Skeletal muscle tissue (tissue), 4 donors: ENCODE results near the gene NAIF1. TPM values are rescaled to one million over a fixed set of nuclear protein-coding genes. Genes with fewer than 3 reads are reported as not detected.

Source experiments
- H3K27ac ChIP-seq: one replicate; pipeline ENCODE4 v1.7.0; 2013; ENCODE audit warnings: mild to moderate bottlenecking, low read depth, low read length, inconsistent platforms
- H3K27me3 ChIP-seq, 3 donors: one replicate each; pipeline ENCODE4 v1.7.0; 2013; ENCODE audit warnings: low read length in 3 of 3; ENCODE audit not compliant: control insufficient read depth in 3 of 3, insufficient read depth in 3 of 3
- H3K36me3 ChIP-seq, 3 donors: one replicate each; pipeline ENCODE4 v1.7.0; 2013; ENCODE audit warnings: low read length in 3 of 3; ENCODE audit not compliant: control insufficient read depth in 3 of 3, insufficient read depth in 3 of 3
- H3K4me1 ChIP-seq, 3 donors: one replicate each; pipeline ENCODE4 v1.7.0; 2013; ENCODE audit warnings: low read length in 3 of 3, mild to moderate bottlenecking in 3 of 3; ENCODE audit not compliant: control insufficient read depth in 3 of 3, insufficient read depth in 3 of 3
- H3K4me3 ChIP-seq, 3 donors: one replicate each; pipeline ENCODE4 v1.7.0; 2013; ENCODE audit warnings: low read length in 3 of 3
- H3K9ac ChIP-seq, 3 donors: one replicate each; pipeline ENCODE4 v1.7.0; 2013; ENCODE audit warnings: low read length in 3 of 3, mild to moderate bottlenecking in 3 of 3, moderate library complexity in 2 of 3, low read depth in 1 of 3
- H3K9me3 ChIP-seq, 3 donors: one replicate each; pipeline ENCODE4 v1.7.0; 2013; ENCODE audit warnings: low read length in 3 of 3; ENCODE audit not compliant: control insufficient read depth in 3 of 3
- total RNA-seq: library from RNA; depleted of rRNA; stranded (reverse); fragments of >200 nt; gene quantifications from one replicate; pipeline ENCODE4 v1.2.3, GENCODE V29; 2014
- donor health status: Osteomylitis.

The NAIF1 gene
- total RNA-seq, 1 donor from 2014 or later: 8.9 TPM

- H3K36me3 ChIP-seq: peaks cover 0 to 28% (median 12%) of the 10 kb centered on the region in 3 donors
- peak overlapping the region; percentile 97 for H3K27ac ChIP-seq
- no peak overlapping the region for H3K4me3 ChIP-seq
- H3K27me3 ChIP-seq: no peaks in the 10 kb centered on the region
- peaks cover 77 to 84% (median 82%) of the 10 kb centered on the region in 3 donors for H3K4me1 ChIP-seq
- H3K9ac ChIP-seq: peak overlapping the region in 2 of 3 donors; percentile 95 to 100
- no peaks in the 10 kb centered on the region for H3K9me3 ChIP-seq
Measured at GRCh38 chr9:128096616-128097536, 29.8 kb upstream of the NAIF1 start.

- peak overlapping the region; percentile 52 to 69 (median 57) for H3K9ac ChIP-seq
Measured at GRCh38 chr9:128094950-128095544, 27.9 kb upstream of the NAIF1 start.

GRCh38 chr9:128094166-128094949 is 27.2 kb upstream of the NAIF1 start:
- H3K36me3 ChIP-seq: peaks cover 0 to 9% (median 0%) of the 10 kb centered on the region in 3 donors
- H3K4me3 ChIP-seq: peak overlapping the region in 2 of 3 donors; percentile 34 to 38
- no peaks in the 10 kb centered on the region for H3K27me3 ChIP-seq
- H3K9me3 ChIP-seq: no peaks in the 10 kb centered on the region
- peak overlapping the region; percentile 52 to 69 (median 57) for H3K9ac ChIP-seq
- peaks cover 63 to 70% (median 66%) of the 10 kb centered on the region in 3 donors for H3K4me1 ChIP-seq
- H3K27ac ChIP-seq: peak overlapping the region; percentile 85

More at GRCh38 chr9:128094950-128095544, 27.9 kb upstream of the NAIF1 start:
- peaks cover 0 to 14% (median 0%) of the 10 kb centered on the region in 3 donors for H3K36me3 ChIP-seq
- H3K4me3 ChIP-seq: peak overlapping the region in 1 of 3 donors; percentile 10
- no peaks in the 10 kb centered on the region for H3K9me3 ChIP-seq
- H3K27ac ChIP-seq: peak overlapping the region; percentile 85
- H3K27me3 ChIP-seq: no peaks in the 10 kb centered on the region
- H3K4me1 ChIP-seq: peaks cover 70 to 76% (median 73%) of the 10 kb centered on the region in 3 donors

GRCh38 chr9:128093011-128093410 is 25.9 kb upstream of the NAIF1 start:
- peaks cover 50 to 56% (median 56%) of the 10 kb centered on the region in 3 donors for H3K4me1 ChIP-seq

GRCh38 chr9:128092199-128092977 is 25.3 kb upstream of the NAIF1 start:
- Histone ChIP-seq H3K9me3 (no peaks in the 10 kb centered on the region), H3K27me3 (no peaks in the 10 kb centered on the region), H3K27ac (no peak overlapping the region), H3K9ac (peak overlapping the region in 2 of 3 donors; percentile 52 to 79), H3K4me3 (peak overlapping the region in 2 of 3 donors; percentile 58 to 72), H3K36me3 (no peaks in the 10 kb centered on the region), H3K4me1 (peaks cover 44 to 50% (median 49%) of the 10 kb centered on the region in 3 donors)

More at GRCh38 chr9:128093011-128093410, 25.9 kb upstream of the NAIF1 start:
- Histone ChIP-seq H3K9ac (peak overlapping the region in 2 of 3 donors; percentile 9 to 52), H3K36me3 (no peaks in the 10 kb centered on the region), H3K27ac (peak overlapping the region; percentile 85), H3K4me3 (no peak overlapping the region), H3K9me3 (no peaks in the 10 kb centered on the region), H3K27me3 (no peaks in the 10 kb centered on the region)

- peak overlapping the region in 2 of 3 donors; percentile 52 to 79 for H3K9ac ChIP-seq
- H3K27ac ChIP-seq: no peak overlapping the region
- H3K4me3 ChIP-seq: peak overlapping the region; percentile 38 to 72 (median 58)
Measured at GRCh38 chr9:128091571-128091970, 24.5 kb upstream of the NAIF1 start.

GRCh38 chr9:128091144-128091543 is 24.0 kb upstream of the NAIF1 start:
- peak overlapping the region; percentile 38 to 72 (median 58) for H3K4me3 ChIP-seq
- no peak overlapping the region for H3K27ac ChIP-seq
- peak overlapping the region in 1 of 3 donors; percentile 81 for H3K9ac ChIP-seq
- H3K4me1 ChIP-seq: peaks cover 36 to 45% (median 43%) of the 10 kb centered on the region in 3 donors
- H3K9me3 ChIP-seq: no peaks in the 10 kb centered on the region
- H3K27me3 ChIP-seq: no peaks in the 10 kb centered on the region
- H3K36me3 ChIP-seq: no peaks in the 10 kb centered on the region

More at GRCh38 chr9:128091571-128091970, 24.5 kb upstream of the NAIF1 start:
- H3K27me3 ChIP-seq: no peaks in the 10 kb centered on the region
- H3K4me1 ChIP-seq: peaks cover 36 to 45% (median 43%) of the 10 kb centered on the region in 3 donors
- H3K9me3 ChIP-seq: no peaks in the 10 kb centered on the region
- no peaks in the 10 kb centered on the region for H3K36me3 ChIP-seq

GRCh38 chr9:128089299-128089698 is 22.2 kb upstream of the NAIF1 start:
- Histone ChIP-seq H3K36me3 (no peaks in the 10 kb centered on the region), H3K4me3 (no peak overlapping the region), H3K4me1 (peaks cover 27 to 32% (median 30%) of the 10 kb centered on the region in 3 donors), H3K9me3 (no peaks in the 10 kb centered on the region), H3K27me3 (no peaks in the 10 kb centered on the region), H3K9ac (no peak overlapping the region), H3K27ac (no peak overlapping the region)
